ENCODE measurements around the gene CLIC5.

Gene CLIC5

DNA sequence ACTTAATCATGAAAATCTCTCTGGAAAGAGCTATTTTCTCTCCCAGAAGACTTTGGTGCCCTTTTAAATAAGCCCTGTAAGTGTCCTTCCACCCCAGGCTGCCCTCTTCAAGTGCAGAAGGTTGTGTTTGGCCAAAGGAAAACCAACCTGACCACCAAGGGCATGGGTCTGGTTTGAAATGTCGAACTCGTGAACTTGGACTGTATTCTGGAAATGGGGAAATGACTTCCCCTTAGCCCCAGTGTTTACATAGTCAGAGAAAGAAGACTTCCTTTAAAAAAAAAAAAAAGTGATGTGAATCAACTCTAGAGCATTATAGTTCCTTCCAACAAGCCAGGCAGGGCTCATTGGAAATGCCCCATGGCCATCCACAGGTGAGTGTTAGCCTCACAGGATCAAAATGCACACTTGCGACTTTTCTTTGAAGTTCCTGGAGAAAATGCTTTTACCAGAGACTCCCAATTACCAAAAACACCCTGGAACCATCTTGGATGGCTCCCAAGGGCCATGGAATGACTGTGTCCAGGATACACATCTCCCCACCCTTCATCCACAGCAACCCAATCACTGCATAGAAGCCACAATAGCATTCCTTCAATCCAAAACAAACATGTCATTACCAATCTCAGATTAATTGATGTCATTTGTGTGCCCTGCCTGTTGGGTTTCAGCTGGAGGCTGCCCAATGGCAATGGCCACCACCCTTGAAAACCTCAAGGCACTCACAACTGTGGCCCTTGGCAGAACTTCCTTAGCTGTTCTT, 133.8 kb downstream of the CLIC5 start:
- DNase-seq, result no peak

DNA sequence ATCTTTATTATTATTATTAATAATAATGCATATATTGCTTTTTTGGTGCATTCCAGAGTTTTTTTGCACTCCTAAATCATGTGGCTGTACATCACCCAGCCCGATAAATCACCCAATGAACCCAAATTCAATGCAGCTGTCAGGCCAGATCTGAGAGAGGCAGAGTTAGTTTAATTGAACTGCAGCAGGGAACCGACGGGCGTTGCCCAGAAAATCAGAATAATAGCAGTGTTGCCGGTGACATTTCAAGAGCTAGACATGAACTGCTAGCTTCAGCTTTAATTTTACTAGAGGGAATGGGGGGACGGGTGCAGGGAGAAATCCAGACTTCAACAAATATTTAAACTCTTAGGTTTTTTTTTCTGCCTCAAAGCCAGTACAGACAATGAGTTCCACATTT, 135.0 kb downstream of the CLIC5 start:
- DNase-seq, result no peak

DNA sequence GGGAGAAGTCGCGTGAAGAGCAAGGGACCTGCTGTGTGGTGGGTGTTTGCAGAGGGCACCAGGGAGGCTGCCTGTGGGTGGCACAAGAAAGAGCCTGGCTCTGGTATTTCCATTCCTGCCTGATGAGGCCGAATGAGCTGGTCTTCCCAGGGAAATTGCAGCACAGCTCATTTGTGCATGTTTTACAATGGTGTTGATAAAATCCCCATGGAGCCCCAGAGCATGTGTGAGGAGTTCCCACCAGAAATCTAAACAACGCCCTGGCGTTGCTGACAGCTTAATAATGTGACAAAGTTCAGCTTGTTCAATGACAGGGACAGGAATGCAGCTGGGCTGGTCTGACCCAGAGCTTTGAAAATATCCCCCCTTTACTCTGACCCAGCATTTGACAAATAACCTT, 135.5 kb downstream of the CLIC5 start:
- DNase-seq, result no peak

DNA sequence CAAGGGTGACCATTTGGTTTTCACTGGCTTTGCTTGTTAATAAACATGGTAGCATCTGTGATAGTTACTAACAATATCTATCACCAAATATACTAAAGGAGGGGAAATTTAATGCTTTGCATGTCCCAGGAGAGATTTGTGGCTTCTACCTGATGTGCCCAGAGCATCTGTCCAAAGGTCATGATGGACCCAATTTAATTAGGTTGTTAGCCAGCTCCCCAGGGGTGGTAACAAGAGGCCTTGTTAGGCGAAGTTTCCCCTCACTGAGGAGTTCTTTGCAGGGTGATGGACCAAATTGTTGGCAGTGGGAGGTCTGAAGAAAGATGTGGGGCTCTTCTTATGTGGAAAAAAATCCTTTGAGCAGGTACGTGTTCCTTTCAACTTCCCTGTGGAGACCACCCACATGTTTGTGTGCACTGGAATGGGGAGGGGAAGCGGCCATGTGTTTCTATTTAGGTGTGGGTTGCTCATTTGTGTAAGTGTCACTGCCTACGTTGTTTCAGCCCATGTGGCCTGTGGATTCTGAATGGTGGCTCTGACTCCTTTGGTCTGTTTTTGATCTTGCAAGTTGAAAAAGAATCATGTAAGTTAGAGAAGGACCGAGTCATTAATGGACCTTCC, 137.6 kb downstream of the CLIC5 start:
- no peak for DNase-seq

DNA sequence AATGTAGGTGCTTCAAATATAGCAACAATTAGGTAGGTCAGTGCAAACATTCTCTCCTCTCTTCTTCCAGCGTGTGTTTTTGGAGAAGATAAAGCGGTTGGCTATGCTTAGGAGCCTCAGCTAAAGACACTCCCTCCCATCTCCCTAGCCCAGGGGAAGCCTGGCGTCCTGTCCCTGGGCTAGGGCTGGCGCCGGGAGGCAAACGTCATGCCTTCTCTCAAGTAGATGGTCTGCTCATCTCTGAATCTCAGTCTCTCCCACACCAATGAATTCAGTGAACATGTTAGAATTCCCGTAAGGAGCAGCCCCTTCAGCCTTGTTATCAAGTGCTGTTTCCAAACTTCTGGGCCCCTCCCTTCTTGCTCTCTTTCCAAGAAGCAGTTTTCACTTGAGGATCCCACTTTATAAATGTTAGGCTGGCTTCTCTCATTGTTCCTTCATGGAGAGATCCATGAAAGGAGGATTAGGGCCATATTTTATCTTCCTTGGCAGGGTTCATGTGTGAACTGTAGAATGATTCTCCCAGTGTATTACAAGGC, 142.8 kb downstream of the CLIC5 start:
- DNase-seq, result no peak

DNA sequence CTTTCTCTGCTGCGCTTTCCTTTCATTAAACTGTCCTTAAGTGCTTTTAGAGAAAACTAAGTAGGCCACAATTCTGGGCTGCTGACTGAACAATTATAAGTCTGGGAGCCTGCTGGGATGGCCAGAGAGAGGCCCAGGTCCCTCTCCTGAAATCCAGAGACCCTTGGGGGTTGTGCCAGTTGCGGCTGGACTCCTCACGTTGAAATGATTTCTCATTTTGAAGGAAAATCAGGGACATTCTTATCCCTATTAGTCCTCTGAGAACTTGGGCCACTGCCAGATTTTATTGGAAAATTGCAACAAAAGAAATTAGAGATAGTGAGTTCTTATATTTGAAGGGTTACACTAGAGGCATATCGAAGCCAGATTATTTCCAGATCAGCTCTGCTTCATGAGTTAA, 145.1 kb downstream of the CLIC5 start:
- no peak for DNase-seq

DNA sequence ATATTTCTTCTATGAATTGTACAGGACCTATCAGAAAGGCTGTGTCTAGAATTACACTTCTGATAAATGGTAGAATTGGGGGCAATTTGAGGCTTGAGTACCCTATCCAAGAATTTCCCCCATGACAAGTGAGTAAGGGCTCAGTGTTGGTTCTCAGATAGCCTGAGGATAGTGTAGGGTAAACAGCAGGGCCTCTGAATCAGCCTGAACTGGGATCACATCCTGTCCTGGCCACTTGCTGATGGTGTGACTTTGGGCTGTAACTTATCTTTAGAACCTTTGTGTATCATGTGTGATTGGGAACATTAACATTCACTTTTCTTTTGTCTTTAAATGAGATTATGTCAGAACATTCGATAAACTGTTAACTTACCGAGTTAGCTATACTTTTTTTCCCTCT, 151.0 kb downstream of the CLIC5 start:
- DNase-seq, result no peak

DNA sequence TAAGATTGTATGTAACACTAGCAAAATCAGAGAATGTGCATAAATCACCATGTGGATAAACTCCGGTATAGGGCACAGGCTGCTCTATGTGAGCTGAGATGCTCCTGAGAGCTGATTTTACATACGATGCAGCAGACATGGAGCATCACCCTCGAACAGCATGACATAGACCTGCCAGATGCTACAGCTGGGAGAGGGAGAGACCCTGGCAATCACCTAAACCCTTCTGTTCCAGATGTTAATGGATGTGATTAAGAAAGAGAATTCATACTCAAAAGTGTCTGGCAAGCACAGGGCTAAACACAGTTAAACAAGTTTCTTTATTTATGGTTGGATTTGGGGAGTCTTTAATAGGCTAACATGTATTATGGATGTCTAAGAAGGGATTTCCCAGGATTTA, 157.0 kb downstream of the CLIC5 start:
- DNase-seq, result no peak

DNA sequence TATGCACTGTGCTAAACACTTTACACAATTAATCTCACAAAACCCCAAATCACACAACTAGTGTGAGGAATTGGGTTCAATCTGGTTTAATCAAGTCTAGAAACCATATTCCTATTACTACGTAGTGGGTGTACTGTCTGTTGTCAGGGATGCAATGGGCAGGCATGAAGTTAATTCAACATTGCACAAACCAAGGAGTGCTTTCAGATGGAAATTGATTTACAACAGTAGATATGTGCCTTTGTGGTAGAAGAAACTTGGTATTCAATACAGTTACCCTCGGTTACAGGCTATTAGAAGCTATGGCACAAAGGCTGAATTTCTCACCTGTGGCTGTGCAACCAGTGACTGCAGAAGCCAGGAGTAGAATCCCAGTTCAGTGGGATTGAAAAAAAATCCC, 157.8 kb downstream of the CLIC5 start:
- no peak for DNase-seq

DNA sequence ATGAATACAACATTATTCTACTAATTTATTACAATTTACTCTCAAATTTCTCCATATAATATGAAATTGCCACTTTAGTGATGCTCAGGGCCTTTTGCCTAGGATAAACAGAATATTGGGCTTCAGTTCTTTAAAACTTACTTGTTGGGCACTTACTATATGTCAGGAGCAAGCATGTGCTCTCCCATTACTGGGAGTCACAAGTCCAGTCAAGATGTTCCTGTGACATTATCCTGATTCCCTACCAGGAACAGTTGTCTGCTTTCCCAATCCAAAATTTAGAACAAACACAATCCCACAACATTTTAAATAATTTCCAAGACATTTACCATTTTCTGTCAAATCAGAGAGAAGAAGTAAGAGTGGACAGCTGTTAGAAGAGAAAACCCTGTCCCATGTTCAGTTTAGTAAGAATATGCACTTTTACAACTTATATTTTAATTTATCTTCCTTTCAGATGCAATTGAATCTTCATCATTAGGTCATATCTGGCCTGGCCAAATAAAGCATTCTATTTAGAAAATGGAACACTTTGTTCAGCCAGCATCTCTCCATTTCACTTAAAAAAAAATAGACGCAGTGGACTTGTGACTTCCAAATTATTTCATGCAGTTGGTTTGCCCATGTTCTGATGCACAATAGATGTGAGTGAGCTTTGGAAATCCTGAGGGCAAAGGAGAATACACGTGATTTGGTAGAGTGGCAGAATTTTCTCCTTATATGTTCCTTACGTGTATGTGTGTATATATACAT, 159.8 kb downstream of the CLIC5 start:
- no peak for DNase-seq

DNA sequence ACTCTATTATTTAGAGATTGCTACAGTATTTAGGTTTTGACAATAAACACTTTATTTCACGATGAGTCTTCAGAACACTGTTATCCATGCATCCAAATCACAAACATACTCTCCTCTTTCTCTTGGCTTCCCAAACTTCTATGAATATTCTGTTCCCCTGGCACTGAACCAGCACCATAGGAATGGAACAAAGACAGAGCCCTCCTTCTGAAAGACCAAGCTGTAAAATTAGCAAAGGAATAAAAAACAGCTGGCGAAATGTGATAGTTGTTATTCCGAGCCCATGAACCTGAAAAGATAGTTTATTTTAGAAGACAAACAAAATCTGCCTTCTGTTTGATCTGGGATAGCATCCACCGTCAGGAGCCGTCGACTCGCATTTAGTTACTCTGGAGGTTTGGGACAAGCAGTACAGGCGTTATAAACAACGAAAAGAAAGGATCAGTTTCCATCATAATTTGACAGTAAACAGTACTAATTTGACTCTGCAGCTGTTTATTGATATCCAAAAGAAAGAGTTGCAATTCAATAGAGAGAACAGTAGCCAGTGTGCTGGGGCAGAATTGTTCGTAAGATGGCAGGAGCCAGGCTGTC, 161.4 kb downstream of the CLIC5 start:
- DNase-seq, result no peak

DNA sequence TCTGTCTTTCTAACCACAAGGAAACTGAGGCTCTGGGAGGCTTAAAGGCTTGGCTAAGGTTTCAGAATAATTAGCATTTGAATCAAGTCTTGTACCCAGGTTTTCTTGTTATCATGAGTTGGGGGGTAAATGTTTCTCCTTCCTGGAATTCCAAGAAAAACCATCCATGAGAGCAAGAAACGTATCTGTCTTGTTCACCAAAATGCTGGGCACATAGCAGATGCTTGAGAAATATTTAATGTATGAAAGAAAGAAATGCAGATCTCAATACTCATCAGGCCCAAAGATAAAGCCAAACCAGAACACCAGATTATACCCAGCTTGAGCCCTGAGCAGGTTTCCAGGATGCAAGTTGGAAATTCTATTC, 164.6 kb downstream of the CLIC5 start:
- DNase-seq, result no peak

DNA sequence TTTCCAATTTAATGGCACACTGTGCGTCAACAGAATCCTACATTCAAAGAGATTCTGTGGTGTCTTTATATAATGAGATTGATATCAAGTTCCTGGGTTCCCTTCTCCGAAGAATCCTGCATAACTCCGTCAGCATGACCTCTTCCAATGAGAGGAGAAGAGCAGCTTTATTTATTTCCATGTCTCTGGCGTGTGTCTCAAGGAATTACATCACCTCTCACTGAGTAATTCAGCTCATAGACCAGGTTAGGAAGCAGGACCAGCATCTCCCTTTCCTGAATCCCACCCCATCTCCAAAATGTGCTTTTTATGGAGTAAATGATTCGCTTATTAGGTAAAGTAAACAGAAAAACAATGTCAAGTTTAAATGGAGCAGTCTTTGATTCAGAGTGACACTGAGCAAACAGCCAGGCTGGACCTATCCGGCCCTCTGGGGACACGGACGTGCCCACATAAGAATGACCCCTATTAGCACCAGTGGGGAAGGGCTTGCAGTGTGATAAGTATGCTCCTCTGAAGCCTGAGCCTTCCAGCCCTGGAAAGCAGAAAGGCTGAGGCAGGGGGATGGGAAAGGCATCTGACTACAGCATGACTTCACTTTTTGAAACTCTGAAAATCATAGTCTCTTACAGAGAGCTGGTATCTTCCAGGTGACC, 165.2 kb downstream of the CLIC5 start:
- DNase-seq, result no peak

DNA sequence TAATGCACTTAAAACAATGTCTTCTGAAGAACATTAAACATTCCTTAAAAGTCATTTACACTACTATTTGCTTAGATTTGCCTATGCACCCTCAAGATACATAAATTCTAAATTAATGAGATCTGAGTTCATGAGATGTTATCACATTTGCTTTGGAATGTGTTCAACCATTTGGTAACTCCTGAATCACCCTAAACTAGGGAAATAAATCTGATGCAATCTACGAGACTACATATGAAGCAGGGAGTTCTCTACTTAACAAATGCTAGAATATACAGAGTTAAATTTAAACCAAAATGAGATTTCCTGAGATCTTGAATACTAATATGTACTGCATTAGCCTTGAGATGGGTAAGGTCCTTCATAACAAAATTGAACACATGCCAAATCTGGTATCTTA, 170.1 kb downstream of the CLIC5 start:
- DNase-seq, result no peak

DNA sequence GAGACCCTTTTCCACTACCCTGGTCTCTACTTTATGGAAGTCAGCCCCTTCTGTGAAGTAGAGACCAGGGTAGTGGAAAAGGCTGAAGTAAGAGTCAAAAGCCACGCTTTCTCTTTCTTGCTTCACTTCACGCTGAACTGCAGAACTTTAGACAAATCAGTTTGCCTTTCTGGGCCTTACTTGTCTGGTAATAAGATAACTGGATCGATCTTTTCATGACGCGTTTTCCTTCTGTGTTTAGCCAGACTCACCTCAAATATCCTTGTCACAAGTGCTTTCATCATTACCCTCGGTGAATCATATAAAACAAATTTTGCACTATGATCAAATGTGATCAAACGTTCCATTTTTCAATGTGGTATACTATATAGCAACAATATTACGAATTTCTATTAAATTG, 170.7 kb downstream of the CLIC5 start:
- no peak for DNase-seq

DNA sequence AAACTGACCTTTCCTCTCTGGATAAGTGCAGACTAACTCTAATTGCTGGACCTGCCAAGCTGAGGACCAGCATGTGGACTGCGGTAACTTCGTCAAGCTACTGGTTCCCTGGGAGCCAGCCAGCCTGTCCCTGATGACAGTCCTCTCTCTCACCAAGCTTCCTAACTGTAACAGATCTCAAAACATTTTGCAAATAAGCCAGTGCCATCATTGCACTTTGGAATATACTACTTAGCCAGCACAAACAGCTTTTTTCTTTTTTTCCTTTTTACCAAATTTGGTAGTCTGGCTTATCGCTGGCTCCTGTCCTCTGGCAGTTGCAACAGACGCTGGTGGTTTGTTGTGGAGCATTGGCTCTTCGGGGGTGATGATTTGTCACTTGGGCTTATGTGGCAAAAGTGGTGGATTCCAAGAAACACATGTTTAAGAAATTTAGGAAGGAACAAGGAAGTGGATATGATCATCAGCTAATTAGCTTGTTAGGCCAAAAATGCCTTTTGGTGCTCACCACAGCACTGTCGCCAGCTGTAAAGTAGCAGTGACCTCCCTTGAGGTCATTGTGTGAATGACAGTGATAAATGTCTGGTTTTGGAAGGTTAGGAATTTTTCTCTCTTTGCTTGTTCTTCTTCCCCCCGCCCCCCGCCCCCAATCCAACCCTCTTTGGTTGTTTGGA, 171.7 kb downstream of the CLIC5 start:
- DNase-seq, result no peak

DNA sequence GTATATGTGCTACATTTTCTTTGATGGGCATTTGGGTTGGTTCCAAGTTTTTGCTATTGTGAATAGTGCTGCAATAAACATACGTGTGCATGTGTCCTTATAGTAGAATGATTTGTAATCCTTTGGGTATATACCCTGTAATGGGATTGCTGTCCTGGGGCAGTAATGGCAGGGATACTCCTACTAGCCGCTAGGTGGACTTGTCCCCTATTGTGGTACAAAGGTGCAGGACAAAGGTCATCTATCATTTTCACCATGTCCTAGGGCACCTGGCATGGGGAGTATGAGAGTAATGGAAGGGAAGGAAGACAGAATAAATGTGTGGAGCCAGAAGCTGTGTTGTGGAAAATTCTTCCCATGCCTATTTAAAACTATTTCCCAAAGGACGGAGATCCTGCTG, 174.6 kb downstream of the CLIC5 start:
- no peak for DNase-seq

DNA sequence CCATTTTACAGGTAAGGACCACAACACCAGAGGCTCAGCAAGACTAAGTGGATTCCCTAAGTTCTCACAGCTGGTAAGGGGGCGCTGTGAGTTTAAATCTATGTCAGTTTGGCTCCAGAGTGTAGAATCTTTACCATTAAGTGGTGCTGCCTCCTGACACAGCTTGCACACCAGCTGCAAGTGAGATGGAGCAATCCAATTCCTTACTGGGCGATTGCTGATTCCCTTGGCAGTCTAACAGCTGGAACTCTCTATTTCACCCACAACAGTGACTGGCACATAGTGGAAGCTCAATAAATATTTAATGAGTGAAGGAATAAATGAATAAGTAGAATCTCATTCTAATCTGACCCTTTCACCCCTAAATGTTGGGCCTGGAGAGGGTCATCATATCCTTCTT, 176.7 kb downstream of the CLIC5 start:
- DNase-seq, result no peak

DNA sequence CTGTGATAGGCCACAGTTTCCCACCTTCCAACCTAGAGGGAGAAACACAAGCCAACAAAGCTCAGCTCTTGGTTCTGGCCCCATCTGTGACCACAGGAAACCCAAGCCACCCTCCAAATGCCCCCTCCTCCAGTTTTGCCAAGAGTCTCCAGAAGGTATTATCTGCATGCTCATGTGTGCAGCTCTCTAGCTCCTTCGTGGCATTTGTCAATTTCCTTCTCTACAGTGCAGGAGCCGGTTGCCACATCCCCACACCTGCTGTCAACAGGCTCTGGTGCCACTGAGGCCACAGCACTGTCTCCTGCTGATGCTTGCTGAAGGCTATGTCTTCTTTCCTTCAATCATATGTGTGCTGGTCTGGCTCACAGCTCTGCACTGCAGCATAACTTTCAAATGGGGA, 177.2 kb downstream of the CLIC5 start:
- no peak for DNase-seq

DNA sequence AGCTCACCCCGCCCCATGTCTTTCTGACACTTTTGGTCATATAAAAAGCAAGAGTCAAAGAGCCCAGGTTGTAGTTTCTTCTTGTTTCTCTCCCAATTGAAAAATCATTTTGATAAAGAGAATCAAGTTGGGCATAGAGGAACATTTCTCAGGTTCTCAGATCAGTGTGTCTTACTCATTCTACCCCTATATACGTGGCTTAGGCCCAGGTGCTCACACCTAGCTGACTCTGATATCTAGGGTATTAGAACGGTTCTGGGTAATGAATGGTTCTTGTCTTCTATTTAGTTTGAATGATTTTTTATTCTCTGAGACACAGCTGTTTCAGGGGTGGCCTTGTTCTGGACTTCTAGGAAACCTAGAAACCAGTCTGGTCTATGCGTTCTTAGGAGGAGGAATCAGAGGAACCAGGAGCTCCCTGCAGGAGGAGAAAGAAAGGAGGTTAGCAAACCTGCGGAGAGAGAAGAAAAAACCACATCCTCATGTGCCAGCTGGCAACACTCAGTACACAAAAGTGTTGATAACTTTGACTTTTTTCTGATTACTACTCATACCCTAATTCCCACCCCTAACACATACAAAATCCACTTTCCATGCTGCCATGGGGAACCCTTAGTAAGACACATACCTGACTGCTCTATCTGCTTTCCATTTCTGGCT, 178.0 kb downstream of the CLIC5 start:
- DNase-seq, result no peak

DNA sequence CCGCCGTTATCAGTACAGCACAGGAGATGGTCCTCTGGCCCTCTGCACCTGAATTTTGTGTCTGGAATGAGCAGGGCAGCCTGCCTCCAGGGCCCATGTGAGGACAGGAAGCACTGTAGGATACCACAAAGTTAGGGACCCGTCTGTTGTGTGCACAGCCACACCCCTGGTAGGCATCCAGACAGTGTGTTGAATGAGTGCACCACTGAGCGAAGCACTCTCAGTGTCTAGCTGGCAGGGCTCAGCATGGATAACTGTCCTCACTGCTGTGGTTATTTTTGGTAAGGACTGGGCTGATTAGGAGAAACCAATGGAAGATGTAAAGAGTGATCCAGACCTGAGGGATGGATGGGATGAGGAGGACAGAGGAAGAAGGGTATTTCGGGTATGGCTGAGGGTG, 178.7 kb downstream of the CLIC5 start:
- DNase-seq, result no peak

DNA sequence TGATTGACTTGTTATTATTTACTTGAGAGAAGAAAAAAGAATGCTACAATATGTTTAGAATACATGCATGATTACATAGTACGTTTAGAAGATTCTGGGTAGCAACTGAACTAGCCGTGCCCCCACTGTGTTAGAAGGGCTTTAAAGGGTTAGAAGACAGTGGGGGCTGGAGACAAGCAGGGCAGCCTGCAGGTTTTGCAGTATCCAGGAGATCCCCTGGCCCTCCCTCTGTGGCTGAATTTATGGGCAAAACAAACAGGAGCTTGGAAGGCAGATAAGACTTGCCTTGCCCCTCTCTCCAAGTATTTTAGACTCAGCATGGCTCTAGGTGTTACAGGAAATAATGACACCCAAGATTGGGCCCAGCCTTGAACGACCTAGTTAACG, 179.2 kb downstream of the CLIC5 start:
- DNase-seq, result no peak

Measured in NCI-H2081 treated with DMSO at 0.1 percent for 48 hours (cell line).